NCI-H187 (cell line): ENCODE results near the gene TBC1D26.
A peak's percentile ranks its signal among the peaks of the same experiment; 100 is the strongest.
"Not testable (repeated sequence)": the region's sequence is repeated elsewhere in the genome, so short reads cannot be mapped to it uniquely, and the experiment has no call there.

ENCODE experiments used
- DNase-seq, 2 experiments: peaks; one replicate each; lab custom pipeline; 2025; lab: John Stamatoyannopoulos, UW

The TBC1D26 gene

DNA sequence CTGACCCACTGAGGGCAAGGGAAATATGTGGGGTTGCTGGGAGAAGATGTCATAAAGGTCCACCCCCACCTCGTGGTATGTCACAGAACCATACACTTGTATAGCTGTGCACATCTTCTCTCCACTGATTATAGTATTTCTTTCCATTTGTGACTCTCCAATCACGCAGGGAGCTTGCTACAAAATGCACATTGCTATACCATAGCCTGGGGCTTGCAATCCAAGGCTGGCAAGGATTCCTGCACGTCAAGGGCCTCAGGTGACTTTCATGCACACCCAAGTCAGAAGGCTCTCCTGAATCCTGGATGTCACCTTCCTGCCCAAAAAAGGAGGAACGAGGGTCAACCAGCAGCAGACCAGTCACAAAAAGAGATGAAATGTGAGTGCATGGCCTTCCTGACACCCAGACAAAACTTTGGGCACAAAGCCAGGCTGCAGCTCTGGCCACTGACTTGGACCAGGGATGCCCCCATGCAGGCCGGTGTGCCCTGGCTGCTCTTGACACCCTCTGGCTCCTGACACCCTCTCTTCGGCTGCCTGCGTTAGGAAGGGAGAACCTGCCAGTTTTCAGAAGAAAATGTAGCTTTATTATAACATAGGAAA lies 12.1 kb downstream of the TBC1D26 start:
- no peak for DNase-seq

DNA sequence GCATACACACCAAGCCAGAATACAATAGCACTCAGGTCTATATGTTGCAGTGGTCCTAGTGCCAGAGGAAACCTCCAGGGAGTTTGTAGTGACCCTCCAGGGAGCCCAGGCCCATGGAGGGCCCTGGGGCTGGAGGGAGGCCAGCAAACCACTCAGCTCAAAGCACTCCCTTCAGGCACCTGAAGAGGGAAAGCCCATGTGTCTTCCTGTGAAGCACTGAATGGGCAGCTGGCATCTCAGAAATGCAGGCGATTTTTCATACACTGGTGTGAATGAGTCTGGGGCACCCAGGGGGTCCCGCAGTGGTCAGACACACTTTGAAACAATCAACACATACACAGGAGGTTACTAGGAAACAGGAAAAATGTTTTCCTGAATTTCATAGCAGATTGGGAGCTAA lies 12.8 kb downstream of the TBC1D26 start:
- DNase-seq = peak in 1 of 2 experiments; percentile 11

DNA sequence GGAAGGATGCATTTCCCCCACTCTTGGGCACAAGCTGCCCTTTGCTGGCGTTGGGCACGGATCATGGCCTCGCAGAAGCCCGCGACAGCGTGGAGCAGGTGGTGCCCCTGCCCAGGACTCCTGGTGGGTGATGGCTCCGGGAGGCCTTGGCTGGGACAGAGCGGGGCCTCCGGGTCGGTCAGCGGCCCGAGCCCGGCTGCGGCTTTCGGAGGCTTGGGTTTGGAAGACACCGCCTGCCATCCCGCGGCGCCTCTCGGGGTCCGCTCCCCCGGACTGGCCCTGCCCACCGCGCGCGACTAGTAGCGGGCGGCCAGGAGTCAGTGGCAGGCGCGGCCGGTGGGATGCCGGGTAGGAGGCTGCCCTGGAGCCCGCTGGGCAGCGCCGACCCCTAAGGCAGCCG lies 17.3 kb downstream of the TBC1D26 start:
- not testable (repeated sequence) for DNase-seq

DNA sequence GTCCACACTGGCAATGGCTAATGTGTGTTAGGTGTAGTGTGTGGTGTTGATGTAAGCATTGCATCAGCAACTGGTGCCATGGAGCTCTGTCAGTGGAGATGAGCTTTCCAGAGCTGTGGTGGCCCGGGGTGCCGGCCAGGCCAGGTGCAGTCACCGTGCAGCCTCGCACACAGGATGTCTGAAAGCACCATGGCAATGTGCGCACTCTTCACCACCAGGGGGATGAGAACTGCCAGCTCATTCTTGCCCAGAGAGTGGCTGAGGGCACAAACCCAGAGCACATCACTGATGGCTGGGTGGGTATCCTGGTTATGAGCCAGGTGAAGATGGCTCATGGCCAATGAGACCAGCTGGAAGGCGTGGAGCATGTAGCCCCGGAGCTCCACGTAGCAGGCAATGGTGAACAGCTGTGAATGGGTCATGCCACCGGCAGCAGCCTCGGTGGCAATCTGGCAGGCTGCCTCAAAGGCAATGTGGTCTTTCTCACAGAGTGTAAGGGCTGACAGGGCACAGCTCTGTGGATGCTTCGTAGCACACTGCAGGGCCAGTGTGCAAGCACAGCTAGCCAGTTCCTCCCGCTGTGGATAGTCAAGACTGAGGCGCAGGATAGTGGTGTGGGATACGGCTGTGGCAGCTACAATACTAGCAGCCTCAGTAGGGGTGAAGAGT lies 36.9 kb downstream of the TBC1D26 start:
- not testable (repeated sequence) for DNase-seq

DNA sequence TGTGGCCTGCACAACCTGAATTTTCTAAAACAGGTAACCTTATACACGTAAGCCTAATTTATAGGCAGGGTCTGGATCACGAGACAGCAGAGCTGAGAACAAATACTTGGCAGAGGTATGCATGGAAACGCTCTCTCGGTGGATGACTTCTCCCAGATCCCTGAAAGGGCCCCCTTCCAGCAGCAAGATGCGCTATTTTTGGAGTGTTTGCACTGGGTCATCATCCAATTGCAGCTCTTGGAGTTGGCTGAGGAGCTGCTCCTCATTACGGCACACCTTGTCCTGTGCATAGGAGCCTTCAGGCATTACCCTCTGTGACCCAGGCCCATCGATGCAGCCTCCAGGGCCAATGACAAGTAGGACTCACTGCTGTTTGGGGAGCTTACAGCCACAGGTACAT lies 38.6 kb downstream of the TBC1D26 start:
- not testable (repeated sequence) for DNase-seq

DNA sequence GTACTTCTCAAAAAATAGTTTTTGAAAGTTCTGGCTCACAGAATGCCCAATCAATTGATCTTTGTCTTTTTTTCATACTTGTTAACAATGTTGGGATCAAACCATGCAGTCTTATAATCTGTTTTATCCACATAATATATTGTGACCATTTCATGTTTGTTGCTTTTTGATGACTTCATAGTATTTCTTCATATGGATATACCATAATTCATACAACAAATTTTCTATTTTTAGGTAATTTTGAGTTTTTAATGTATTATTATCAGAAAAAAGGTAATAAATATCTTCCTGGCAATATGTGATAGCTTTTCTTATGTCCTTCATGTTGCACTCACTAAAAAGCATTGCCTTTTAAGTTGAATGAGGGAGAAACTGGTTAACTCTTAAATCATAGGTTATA lies 44.8 kb downstream of the TBC1D26 start:
- no peak for DNase-seq

DNA sequence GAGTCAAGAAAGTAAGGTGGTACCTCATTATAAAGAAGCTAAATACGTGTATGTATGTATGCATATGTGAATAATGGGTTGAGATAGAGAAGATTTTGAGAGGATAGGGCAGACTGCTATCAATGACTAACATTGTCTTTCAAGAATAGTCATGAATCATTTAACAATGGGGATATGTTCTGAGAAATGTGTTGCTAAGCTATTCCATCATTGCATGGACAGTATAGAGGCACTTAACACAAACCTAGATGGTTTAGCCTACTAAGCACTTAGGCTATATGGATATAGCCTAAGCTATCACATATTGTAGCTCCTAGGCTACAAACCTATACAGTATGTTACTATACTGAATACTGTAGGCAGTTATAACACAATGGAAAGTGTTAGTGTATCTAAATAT lies 45.2 kb downstream of the TBC1D26 start:
- DNase-seq = no peak

DNA sequence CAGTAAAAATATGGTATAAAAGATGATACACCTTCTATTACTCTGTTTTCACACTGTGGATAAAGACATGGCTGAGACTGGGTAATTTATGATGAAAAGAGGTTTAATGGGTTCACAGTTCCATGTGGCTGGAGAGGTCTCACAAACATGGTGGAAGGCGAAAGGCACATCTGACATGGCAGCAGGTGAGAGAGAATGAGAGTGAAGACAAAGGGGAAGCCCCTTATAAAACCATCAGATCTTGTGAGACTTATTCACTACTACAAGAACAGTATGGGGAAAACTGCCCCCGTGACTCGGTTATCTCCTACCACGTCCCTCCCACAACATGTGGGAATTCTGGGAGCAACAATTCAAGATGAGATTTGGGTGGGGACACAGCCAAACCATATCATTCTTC lies 45.6 kb downstream of the TBC1D26 start:
- DNase-seq = no peak

DNA sequence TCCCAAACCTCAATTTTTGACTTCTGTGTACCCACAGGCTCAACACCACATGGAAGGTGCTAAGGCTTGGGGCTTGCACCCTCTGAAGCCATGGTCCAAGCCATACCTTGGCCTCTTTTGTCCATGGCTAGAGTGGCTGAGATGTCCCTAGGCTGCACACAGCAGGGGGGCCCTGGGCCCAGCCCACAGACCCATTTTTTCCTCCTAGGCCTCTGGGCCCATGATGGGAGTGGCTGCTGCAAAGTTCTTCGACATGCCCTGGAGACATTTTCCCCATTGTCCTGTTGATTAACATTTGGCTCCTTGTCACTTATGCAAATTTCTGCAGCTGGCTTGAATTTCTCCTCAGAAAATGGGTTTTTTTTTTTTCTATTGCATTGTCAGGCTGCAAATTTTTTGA lies 47.0 kb downstream of the TBC1D26 start:
- no peak for DNase-seq

DNA sequence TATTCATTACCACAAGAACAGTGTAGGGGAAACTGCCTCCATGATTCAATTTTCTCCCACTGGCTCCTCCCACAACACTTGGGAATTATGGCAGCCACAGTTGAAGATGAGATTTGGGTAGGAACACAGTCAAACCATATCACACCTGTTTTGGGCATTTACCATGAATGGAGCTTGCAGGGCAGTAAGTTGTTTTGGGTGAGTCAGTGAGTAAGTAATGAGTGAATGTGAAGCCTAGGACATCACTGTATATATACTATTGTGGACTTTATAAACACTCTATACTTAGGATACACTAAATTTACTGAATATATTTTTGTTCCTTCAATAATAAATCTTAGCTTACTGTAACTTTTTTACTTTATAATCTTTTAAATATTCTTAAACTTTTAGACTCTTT lies 48.1 kb downstream of the TBC1D26 start:
- no peak for DNase-seq

DNA sequence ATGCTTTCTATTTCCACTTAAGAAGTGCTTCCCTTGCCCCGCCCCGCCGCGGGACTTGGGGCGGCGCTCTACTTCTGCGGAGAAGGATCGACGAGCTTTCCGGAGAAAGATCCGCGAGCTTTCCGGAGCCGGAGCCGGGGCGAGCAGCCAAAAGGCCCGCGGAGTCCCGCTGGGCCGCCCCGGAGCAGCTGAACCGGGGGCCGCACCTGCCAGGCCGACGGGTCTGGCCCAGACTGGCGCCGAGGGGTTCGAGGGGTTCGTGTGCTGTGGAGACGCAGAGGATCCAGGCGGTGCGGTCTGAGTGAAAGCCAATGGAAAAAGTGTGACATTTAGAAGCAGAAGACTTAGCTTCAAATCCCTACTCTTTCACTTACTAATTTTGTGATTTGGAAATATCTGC lies 50.8 kb downstream of the TBC1D26 start:
- no peak for DNase-seq

DNA sequence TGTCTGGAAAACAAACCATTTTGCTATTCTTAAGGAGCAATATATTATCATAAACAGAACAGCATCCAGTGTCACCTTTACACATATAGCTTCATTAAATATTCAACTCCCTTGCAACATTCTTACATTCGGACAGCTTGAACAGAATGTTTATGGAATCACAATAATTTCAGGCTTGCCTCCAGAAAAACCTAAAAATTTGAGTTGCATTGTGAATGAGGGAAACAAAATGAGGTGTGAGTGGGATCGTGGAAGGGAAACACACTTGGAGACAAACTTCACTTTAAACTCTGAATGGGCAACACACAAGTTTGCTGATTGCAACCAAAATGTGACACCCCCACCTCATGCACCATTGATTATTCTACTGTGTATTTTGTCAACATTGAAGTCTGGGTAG lies 51.4 kb downstream of the TBC1D26 start:
- no peak for DNase-seq

DNA sequence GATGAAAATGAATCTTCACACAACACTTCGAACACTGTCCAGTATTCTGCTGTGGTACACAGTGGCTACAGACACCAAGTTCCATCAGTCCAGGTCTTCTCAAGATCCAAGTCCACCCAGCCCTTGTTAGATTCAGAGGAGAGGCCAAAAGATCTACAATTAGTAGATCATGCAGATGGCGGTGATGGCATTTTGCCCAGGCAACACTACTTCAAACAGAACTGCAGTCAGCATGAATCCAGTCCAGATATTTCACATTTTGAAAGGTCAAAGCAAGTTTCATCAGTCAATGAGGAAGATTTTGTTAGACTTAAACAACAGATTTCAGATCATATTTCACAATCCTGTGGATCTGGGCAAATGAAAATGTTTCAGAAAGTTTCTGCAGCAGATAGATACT lies 52.3 kb downstream of the TBC1D26 start:
- not testable (repeated sequence) for DNase-seq

DNA sequence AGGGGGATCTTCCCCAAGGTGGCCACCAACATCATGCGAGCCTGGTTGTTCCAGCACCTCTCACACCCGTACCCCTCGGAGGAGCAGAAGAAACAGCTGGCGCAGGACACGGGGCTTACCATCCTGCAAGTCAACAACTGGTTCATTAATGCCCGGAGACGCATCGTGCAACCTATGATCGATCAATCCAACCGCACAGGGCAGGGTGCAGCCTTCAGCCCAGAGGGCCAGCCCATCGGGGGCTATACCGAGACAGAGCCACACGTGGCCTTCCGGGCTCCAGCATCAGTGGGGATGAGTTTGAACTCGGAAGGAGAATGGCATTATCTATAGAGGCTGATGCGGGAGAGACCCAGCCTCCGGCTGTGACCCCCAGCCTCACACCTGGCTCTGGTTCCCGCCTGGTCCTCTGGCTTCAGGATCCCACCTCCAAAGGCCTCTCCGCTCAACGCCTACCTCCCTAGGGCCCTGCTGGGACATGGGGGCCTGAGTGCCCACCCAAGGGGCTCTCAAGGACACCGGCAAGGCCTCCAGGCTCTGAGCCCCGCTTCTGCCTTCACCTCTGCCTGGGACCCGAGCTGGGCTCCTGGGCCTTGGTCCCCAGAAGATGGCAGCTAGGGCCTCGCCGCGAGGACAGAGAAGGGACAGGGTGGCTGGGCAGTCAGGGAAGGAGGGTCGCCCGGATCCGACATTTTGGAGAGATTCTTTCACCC lies 55.4 kb downstream of the TBC1D26 start:
- DNase-seq = not testable (repeated sequence)

DNA sequence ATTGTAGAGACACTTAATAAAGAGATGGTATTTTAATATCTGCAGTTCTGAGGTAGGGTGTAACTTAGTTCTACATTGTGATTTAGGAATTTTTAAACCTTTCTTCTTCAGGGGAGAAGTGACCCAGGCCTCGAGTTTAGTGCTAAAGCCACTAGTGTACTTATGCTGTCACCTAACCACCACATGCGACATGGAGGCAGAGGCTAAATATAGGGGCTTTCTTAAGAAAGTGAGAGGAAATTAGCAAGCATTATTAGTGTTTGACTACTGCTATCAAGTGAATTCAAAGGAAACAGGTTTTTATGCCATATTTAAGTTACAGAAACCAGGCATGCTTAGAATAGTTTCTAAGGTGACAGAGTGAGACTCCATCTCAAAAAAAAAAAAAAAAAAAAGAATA lies 56.3 kb downstream of the TBC1D26 start:
- not testable (repeated sequence) for DNase-seq
